Caco-2 (cell line): Measurements from ENCODE around the gene POFUT1. TPM values are rescaled to one million over a fixed set of nuclear protein-coding genes. Genes with fewer than 3 reads are reported as not detected.
A peak's percentile ranks its signal among the peaks of the same experiment; 100 is the strongest.

Experiments used
- BruUV-seq: library from RNA; stranded (reverse); fragments of 400-500 nt; replicated peaks from 2 replicates; lab custom pipeline; 2021; lab: Mats Ljungman, UMichigan
- CTCF ChIA-PET: fragments of 300-600 bp; sonication (Branson Sonifier 250); formaldehyde crosslinking; loops from one replicate; lab custom pipeline; 2022; ENCODE audit warnings: antibody characterized with exemption; lab: Charles Lee
- POLR2A ChIA-PET: fragments of 300-600 bp; sonication (Branson Sonifier 250); formaldehyde crosslinking; loops from one replicate; lab custom pipeline; 2022; ENCODE audit warnings: antibody characterized with exemption; lab: Charles Lee
- DNase-seq, 2 experiments: peaks; one replicate each; pipeline versions ENCODE4 v3.0.0 to v3.0.0-alpha.2; 2020 to 2022
- H3K27me3 ChIP-seq: replicated peaks from 2 replicates; pipeline ENCODE4 v1.6.0; 2011; ENCODE audit warnings: low read length; ENCODE audit not compliant: control insufficient read depth, insufficient read depth
- H3K36me3 ChIP-seq: 2 replicates; pipeline ENCODE4 v1.5.1; 2011; ENCODE audit warnings: low read length; ENCODE audit not compliant: control insufficient read depth, insufficient read depth
- H3K4me1 ChIP-seq: fragments of 250-450 bp; sonication (Bioruptor Pico); 2 replicates; pipeline ENCODE4 v1.5.1; 2020; ENCODE audit warnings: mild to moderate bottlenecking
- H3K4me3 ChIP-seq: 2 replicates; pipeline ENCODE4 v1.5.1; 2011; ENCODE audit warnings: low read depth, mild to moderate bottlenecking, control low read depth, low read length
- H3K9me3 ChIP-seq: fragments of 250-450 bp; sonication (Bioruptor Pico); 2 replicates; pipeline ENCODE4 v1.5.1; 2020; ENCODE audit warnings: mild to moderate bottlenecking, moderate library complexity
- H3K27ac Mint-ChIP-seq: one replicate; pipeline ENCODE4 v1.8.0; 2022; ENCODE audit warnings: mixed read lengths; ENCODE audit not compliant: unreplicated experiment
- H3K27me3 Mint-ChIP-seq: one replicate; pipeline ENCODE4 v1.8.0; 2022; ENCODE audit warnings: mixed read lengths; ENCODE audit not compliant: insufficient read depth, unreplicated experiment
- H3K36me3 Mint-ChIP-seq: one replicate; pipeline ENCODE4 v1.8.0; 2022; ENCODE audit warnings: mild to moderate bottlenecking, mixed read lengths; ENCODE audit not compliant: insufficient read depth, unreplicated experiment
- H3K4me1 Mint-ChIP-seq: one replicate; pipeline ENCODE4 v1.8.0; 2022; ENCODE audit warnings: low read depth, mixed read lengths; ENCODE audit not compliant: unreplicated experiment
- H3K4me3 Mint-ChIP-seq: one replicate; pipeline ENCODE4 v1.8.0; 2022; ENCODE audit warnings: mild to moderate bottlenecking, moderate library complexity, mixed read lengths; ENCODE audit not compliant: unreplicated experiment
- H3K9me3 Mint-ChIP-seq: one replicate; pipeline ENCODE4 v1.8.0; 2022; ENCODE audit warnings: mixed read lengths; ENCODE audit not compliant: unreplicated experiment
- intact Hi-C: fragments of 100-400 bp; cut with micrococcal nuclease; formaldehyde crosslinking; loops from one replicate; pipeline ENCODE4 v1.10.0; 2022; ENCODE audit not compliant: unreplicated experiment
- total RNA-seq: library from RNA; stranded (reverse); gene quantifications from 2 replicates; pipeline ENCODE4 v1.2.3, GENCODE V29; 2022
- TF ChIP-seq, protein P1 (sequence below), 2 experiments: fragments of 200-600 bp in 1 of 2; IDR thresholded peaks; 1 replicate in 1 of 2; 2 replicates in 1 of 2; pipeline versions ENCODE4 v1.5.1 to v1.8.0; 2011 to 2022; ENCODE audit warnings: antibody characterized with exemption in 1 of 2, control low read depth in 1 of 2, inconsistent platforms in 1 of 2, low read depth in 1 of 2, low read length in 1 of 2, mild to moderate bottlenecking in 1 of 2, moderate library complexity in 1 of 2; ENCODE audit not compliant: insufficient read depth in 1 of 2, severe bottlenecking in 1 of 2, unreplicated experiment in 1 of 2

Gene POFUT1
- total RNA-seq, 1 experiment from 2014 or later: 158 TPM

GRCh38 chr20:32237419-32237818, 29.7 kb downstream of the POFUT1 start:
- no peak overlapping the region for H3K27ac Mint-ChIP-seq
- Histone ChIP-seq H3K4me1 (peaks cover 23% of the 10 kb centered on the region), H3K9me3 (no peaks in the 10 kb centered on the region), H3K4me3 (no peak overlapping the region), H3K36me3 (peaks cover 14% of the 10 kb centered on the region), H3K27me3 (no peaks in the 10 kb centered on the region)
- TF ChIP-seq, protein P1, sequence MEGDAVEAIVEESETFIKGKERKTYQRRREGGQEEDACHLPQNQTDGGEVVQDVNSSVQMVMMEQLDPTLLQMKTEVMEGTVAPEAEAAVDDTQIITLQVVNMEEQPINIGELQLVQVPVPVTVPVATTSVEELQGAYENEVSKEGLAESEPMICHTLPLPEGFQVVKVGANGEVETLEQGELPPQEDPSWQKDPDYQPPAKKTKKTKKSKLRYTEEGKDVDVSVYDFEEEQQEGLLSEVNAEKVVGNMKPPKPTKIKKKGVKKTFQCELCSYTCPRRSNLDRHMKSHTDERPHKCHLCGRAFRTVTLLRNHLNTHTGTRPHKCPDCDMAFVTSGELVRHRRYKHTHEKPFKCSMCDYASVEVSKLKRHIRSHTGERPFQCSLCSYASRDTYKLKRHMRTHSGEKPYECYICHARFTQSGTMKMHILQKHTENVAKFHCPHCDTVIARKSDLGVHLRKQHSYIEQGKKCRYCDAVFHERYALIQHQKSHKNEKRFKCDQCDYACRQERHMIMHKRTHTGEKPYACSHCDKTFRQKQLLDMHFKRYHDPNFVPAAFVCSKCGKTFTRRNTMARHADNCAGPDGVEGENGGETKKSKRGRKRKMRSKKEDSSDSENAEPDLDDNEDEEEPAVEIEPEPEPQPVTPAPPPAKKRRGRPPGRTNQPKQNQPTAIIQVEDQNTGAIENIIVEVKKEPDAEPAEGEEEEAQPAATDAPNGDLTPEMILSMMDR (IDR thresholded peaks at IDR 0.05; ENCODE audit: insufficient read depth in 1 of 2, low read depth in 1 of 2, low read length in 1 of 2, severe bottlenecking in 1 of 2, unreplicated experiment in 1 of 2): no peak
- TSS peak; percentile 31 for BruUV-seq
- no peaks in the 10 kb centered on the region for H3K9me3 Mint-ChIP-seq
- DNase-seq: no peak
- no peaks in the 10 kb centered on the region for H3K27me3 Mint-ChIP-seq
- ChIA-PET CTCF (no interaction called here), POLR2A (interaction anchor here (2.8 kb wide), 1 partner anchor 10 kb away, joined by 10 read pairs; no protein-coding TSS in a partner anchor)
- peaks cover 33% of the 10 kb centered on the region for H3K4me1 Mint-ChIP-seq
- intact Hi-C loops: no loop called here
- peaks cover 50% of the 10 kb centered on the region for H3K36me3 Mint-ChIP-seq
- no peak overlapping the region for H3K4me3 Mint-ChIP-seq

GRCh38 chr20:32238483-32239425, 31.1 kb downstream of the POFUT1 start:
- ChIA-PET CTCF (interaction anchor here (1.2 kb wide), 1 partner anchor 17 kb away, joined by 3 read pairs; no protein-coding TSS in a partner anchor), POLR2A (interaction anchor here (1.3 kb wide), 1 partner anchor 12 kb away, joined by 5 read pairs; no protein-coding TSS in a partner anchor)
- peaks cover 27% of the 10 kb centered on the region for H3K4me1 ChIP-seq
- Mint-ChIP-seq H3K27ac (no peak overlapping the region), H3K36me3 (peaks cover 36% of the 10 kb centered on the region), H3K9me3 (no peaks in the 10 kb centered on the region), H3K4me1 (peaks cover 24% of the 10 kb centered on the region), H3K4me3 (no peak overlapping the region), H3K27me3 (no peaks in the 10 kb centered on the region)
- BruUV-seq: no TSS peak
- DNase-seq: no peak
- no peak overlapping the region for H3K4me3 ChIP-seq
- intact Hi-C loops: no loop called here
- no peaks in the 10 kb centered on the region for H3K27me3 ChIP-seq
- H3K36me3 ChIP-seq: peaks cover 8% of the 10 kb centered on the region
- no peaks in the 10 kb centered on the region for H3K9me3 ChIP-seq
- TF ChIP-seq, protein P1 (IDR thresholded peaks at IDR 0.05; ENCODE audit: insufficient read depth in 1 of 2, low read depth in 1 of 2, low read length in 1 of 2, severe bottlenecking in 1 of 2, unreplicated experiment in 1 of 2): no peak

DNA sequence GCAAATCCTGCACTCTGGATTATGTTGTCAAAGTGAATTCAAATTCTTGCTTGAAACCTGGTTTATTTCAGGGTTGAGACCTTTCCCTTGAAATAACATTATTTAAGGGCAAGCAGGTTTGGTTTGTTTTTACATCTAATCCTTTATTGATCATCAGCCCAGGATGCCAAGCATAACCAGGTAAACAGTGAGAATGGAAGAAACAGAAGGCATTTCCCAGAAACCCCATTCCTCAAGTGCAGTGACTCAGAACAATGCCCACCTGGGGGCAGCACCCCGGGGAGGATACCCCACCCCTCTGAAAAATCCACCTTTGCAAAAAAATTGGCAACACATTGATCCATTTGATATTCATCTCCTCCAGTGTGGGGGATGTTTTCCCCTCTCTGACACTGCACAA, 32.5 kb downstream of the POFUT1 start:
- H3K27me3 ChIP-seq: no peaks in the 10 kb centered on the region
- H3K9me3 ChIP-seq: no peaks in the 10 kb centered on the region
- no peak overlapping the region for H3K4me3 ChIP-seq
- peaks cover 32% of the 10 kb centered on the region for H3K4me1 ChIP-seq
- Mint-ChIP-seq H3K27me3 (no peaks in the 10 kb centered on the region), H3K4me3 (no peak overlapping the region), H3K4me1 (peaks cover 31% of the 10 kb centered on the region), H3K27ac (no peak overlapping the region), H3K9me3 (no peaks in the 10 kb centered on the region), H3K36me3 (peaks cover 22% of the 10 kb centered on the region)
- ChIA-PET CTCF (interaction anchor here (0.9 to 1.2 kb wide), 2 partner anchors 16 to 49 kb away, joined by 3 to 4 read pairs; no protein-coding TSS in a partner anchor), POLR2A (interaction anchor here (1.3 kb wide), 1 partner anchor 13 kb away, joined by 5 read pairs; no protein-coding TSS in a partner anchor)
- intact Hi-C loops: loop anchor here (1.0 to 5.0 kb wide), 3 partner anchors 16 to 117 kb away; partner anchors contain the start of genes ASXL1 and KIF3B
- DNase-seq: peak in 1 of 2 experiments; percentile 68
- TF ChIP-seq, protein P1 (IDR thresholded peaks at IDR 0.05; ENCODE audit: insufficient read depth in 1 of 2, low read depth in 1 of 2, low read length in 1 of 2, severe bottlenecking in 1 of 2, unreplicated experiment in 1 of 2): peak; percentile 53 to 76
- peaks cover 2% of the 10 kb centered on the region; the same call in 1 of the 2 replicates for H3K36me3 ChIP-seq
- no TSS peak for BruUV-seq
